Measurements from ENCODE around the gene MICB.
"Not testable (repeated sequence)": the region's sequence is repeated elsewhere in the genome, so short reads cannot be mapped to it uniquely, and the experiment has no call there.

Gene MICB

GRCh38 chr6:31509036-31509435, 11.1 kb downstream of the MICB start:
- not testable (repeated sequence) for DNase-seq (ENCODE audit: low read depth)

DNA sequence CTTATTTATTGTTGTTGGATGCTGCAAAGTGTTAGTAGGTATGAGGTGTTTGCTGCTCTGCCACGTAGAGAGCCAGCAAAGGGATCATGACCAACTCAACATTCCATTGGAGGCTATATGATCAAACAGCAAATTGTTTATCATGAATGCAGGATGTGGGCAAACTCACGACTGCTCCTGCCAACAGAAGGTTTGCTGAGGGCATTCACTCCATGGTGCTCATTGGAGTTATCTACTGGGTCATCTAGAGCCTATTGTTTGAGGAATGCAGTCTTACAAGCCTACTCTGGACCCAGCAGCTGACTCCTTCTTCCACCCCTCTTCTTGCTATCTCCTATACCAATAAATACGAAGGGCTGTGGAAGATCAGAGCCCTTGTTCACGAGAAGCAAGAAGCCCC, 12.1 kb downstream of the MICB start:
- DNase-seq (ENCODE audit: low read depth) = no peak

GRCh38 chr6:31513456-31514165, 15.7 kb downstream of the MICB start:
- DNase-seq (ENCODE audit: low read depth) = no peak

DNA sequence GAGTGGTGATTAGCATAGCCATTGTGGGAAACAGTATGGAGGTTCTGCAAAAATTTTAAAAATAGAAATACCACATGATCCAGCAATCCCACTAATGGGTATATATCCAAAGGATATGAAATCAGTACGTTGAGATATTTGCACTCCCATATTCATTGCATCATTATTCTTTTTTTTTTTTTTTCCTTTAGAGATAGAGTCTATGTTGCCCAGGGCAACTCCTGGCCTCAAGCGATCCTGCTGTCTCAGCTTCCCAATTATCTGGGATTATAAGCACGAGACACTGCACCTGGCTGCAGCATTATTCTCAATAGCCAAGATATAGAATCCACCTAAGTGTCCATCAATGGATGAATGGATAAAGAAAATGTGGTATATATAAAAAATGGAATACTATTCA, 23.9 kb downstream of the MICB start:
- no peak for DNase-seq (ENCODE audit: low read depth)

GRCh38 chr6:31525553-31525931, 27.6 kb downstream of the MICB start:
- DNase-seq (ENCODE audit: low read depth) = no peak

- no peak for DNase-seq (ENCODE audit: low read depth)
Measured at GRCh38 chr6:31525932-31526591, 28.1 kb downstream of the MICB start.

GRCh38 chr6:31528307-31528777, 30.4 kb downstream of the MICB start:
- no peak for DNase-seq (ENCODE audit: low read depth)

- DNase-seq (ENCODE audit: low read depth) = no peak
Measured at GRCh38 chr6:31528821-31529328, 30.9 kb downstream of the MICB start, which contains the start of gene MCCD1. TSS of gene MCCD1 (plus strand) at chr6:31528962. CDS start at chr6:31529015, 53 bp downstream.

DNA sequence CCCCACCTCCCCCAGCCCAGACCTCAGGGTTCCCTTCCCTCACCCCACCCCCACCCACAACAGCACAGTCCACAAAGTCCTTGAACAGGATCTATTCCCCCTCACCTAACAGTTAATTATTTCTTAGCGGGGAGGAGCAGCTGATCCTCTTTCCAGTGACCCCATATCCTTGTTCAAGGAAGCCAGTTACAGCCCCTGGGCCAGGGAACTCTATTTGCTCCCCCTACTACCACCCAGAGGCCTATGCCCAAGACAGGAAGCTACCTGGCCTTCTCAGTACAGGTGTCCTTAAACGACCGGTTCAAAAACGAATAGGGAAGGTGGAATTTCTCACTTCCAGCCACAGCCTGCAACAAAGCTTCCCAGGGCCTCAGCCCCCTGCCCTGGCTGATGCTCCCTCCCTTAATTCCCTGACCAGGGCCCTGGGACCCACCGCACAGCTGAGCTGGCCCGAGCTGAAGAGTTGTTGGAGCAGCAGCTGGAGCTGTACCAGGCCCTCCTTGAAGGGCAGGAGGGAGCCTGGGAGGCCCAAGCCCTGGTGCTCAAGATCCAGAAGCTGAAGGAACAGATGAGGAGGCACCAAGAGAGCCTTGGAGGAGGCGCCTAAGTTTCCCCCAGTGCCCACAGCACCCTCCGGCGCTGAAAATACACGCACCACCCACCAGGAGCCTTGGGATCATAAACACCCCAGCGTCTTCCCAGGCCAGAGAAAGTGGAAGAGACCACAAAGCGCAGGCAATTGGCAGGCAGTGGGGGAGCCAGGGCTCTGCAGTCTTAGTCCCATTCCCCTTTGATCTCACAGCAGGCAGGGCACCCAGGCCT, 31.6 kb downstream of the MICB start:
- DNase-seq (ENCODE audit: low read depth) = no peak

DNA sequence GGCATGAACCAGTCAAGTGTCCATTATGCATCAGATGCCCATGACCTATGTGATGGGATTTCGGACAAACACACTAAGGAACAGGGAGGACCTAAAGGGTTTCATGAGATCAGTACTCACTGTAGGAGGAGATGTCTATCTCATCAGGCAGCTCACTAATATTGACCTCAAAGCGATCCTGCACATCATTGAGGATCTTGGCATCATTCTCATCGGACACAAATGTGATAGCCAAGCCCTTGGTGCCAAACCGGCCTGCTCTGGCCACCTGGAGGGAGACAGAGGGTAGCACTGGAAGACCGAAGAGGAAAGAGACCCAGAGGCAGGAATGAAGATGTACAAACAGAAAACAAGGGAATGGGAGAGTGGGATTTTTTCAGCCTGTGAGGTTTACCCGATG, 32.7 kb downstream of the MICB start:
- no peak for DNase-seq (ENCODE audit: low read depth)

DNA sequence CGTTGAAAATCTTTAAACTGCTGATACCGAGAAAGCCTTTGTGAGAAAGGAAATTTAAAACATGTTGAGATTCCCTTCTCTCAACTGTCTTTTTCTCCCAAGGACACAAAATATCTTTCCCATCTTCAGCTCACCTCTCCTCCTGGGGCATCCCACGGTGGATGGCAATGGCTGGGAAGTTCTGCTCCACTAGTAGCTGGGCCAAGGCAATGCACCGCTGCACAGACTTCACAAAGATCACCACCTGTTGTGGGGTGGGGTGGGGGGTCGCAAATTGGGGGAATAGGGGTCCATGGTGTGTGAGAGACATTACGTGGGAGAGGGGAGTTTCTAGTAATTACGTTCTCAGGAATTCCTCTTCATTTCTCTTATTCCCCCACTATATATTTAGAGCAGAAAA, 33.2 kb downstream of the MICB start:
- no peak for DNase-seq (ENCODE audit: low read depth)

- no peak for DNase-seq (ENCODE audit: low read depth)
Measured at GRCh38 chr6:31531771-31532643, 34.1 kb downstream of the MICB start.

- no peak for DNase-seq (ENCODE audit: low read depth)
Measured at GRCh38 chr6:31532644-31533454, 34.9 kb downstream of the MICB start.

DNA sequence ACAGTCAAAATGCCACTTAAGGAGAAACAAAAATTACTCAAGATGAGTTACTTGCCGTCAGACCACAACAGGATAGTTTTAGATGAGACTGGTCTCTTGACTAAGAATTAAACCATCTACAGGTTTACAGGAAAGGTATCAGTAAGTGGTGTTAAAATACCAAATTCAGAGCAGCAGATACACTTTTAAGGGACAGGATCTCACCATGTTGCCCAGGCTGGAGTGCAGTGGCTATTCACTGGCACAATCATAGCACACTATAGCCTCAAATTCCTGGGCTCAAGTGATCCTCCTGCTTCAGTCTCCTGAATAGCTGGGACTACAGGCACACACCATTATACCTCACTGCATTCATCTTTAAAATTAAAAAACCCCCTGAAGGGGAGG, 35.5 kb downstream of the MICB start:
- no peak for DNase-seq (ENCODE audit: low read depth)

DNA sequence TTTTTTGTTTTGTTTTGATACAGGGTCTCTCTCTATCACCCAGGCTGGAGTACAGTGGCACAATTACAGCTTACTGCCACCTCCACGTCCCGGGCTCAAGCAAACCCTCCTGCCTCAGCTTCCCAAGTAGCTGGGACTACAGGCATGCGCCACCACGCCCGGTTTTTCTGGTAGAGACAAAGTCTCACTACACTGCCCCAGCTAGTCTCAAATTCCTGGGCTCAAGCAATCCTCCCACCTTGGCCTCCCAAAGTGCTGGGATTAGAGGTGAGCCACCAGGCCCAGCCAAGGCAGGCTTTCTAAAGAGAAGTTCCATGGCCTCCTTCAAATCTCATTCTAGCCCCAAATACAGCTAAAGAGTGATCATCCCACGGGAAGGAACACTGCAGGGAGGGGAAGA, 36.1 kb downstream of the MICB start:
- no peak for DNase-seq (ENCODE audit: low read depth)

DNA sequence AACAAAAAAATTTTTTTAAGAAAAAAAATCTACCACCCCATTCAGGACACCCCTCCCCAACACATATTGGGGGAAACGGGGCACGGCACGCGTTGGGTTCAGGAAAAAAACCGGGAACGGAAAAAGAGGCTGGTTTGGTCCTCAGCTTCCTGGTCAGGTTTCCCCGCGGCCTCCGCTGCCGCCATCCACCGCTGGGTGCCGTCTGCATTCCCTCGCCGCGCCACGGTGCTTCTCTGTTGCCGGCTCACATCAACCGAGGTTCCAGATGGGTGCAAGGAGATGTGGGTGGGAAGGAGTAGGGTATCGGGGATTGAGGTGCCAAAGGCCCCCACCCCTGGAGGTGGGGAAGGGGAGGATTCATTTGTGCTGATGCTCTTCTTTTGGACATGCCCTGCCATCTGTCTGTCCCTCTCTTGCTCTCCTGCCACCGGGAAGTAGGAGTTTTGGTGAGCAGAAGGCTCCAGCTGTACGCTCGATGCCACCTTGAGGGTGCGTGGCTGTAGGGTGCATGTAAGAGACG, 36.6 kb downstream of the MICB start:
- no peak for DNase-seq (ENCODE audit: low read depth)

GRCh38 chr6:31535538-31536324, 37.8 kb downstream of the MICB start:
- DNase-seq (ENCODE audit: low read depth) = no peak

DNA sequence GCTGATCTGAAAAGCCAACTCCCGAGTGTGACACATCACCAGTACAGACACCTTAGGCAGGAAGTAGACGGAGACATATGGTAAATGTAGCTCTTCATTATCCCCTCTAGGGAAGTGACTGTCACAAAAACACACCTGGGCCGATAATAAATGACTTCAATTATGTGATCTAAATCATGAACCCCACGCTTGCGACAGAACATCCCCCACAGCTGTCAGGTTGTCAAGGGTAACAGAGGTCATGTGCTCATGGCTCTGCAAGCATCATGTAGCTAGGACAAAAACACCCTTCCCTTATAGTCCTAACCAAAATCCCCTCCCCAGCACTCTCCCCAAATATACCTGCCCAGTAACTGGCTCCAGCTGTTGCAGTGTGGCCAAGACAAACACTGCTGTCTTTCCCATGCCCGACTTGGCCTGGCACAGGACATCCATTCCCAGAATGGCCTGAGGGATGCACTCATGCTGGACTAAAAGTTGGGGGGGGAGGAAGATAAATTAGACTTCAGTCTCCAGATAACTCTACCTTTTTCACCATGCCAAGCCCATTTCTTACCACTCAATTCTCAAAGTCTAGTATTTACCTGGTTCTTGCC, 41.0 kb downstream of the MICB start:
- no peak for DNase-seq (ENCODE audit: low read depth)

DNA sequence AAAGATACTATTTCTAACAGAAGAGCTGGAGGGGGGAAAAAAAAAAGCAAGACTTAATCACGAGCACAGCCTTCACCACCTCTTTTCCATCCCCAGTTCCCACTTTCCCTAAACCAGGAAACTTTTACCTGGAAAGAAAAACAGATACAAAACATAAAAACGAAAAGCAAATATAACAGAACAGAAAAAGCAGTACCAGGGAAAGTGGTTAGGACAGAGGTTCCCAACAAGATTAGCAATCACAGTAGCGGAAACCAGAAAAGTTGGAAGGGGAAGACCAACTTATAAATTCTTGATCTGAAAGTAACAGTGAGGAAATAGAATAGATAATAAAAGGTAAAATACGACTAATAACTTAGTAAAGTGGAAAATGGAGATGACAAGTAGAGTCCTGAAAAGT, 42.7 kb downstream of the MICB start:
- DNase-seq (ENCODE audit: low read depth) = no peak

All from activated gamma-delta T cell treated with anti-CD3 and anti-CD28 coated beads, Interleukin-2, amount 50 U/mL, for 16 hours (primary cell).